ENCODE data around the gene GPR162.
A peak's percentile ranks its signal among the peaks of the same experiment; 100 is the strongest.

The GPR162 gene

GRCh38 chr12:6855322-6855721 is 33.7 kb downstream of the GPR162 start:
- no peaks in the 10 kb centered on the region for H3K27me3 ChIP-seq (ENCODE audit: control insufficient read depth in 1 of 2, insufficient read depth in 1 of 2, low read length in 2 of 2)
- no peak overlapping the region for H3K14ac ChIP-seq (ENCODE audit: low read length in 2 of 2)
- no peak overlapping the region for H2AFZ ChIP-seq (ENCODE audit: low read depth, low read length)
- no peaks in the 10 kb centered on the region for H3K9me3 ChIP-seq (ENCODE audit: control insufficient read depth, low read length)
- H3K36me3 ChIP-seq (ENCODE audit: control insufficient read depth in 1 of 2, insufficient read depth in 2 of 2, low read depth in 1 of 2, low read length in 2 of 2) = peaks cover 55 to 57% of the 10 kb centered on the region in 2 experiments
- no peak overlapping the region for H3K18ac ChIP-seq (ENCODE audit: low read depth in 1 of 2, low read length in 2 of 2)
- peaks cover 37% of the 10 kb centered on the region for H3K79me1 ChIP-seq (replicated peaks; ENCODE audit: low read length, poor library complexity, severe bottlenecking)
- no peak for DNase-seq
- H4K91ac ChIP-seq (ENCODE audit: low read length) = no peak overlapping the region
- H3K4ac ChIP-seq (ENCODE audit: low read depth in 1 of 2, low read length in 2 of 2) = no peak overlapping the region
- peaks cover 13% of the 10 kb centered on the region for H3K4me1 ChIP-seq (ENCODE audit: control insufficient read depth, insufficient read depth, low read depth, low read length)
- no peak overlapping the region for H3K4me2 ChIP-seq (ENCODE audit: low read length, poor library complexity, severe bottlenecking)
- no peak overlapping the region for H3K27ac ChIP-seq (ENCODE audit: low read length, poor library complexity, severe bottlenecking)
- H2BK12ac ChIP-seq (ENCODE audit: low read length in 2 of 2) = no peak overlapping the region
- H2BK5ac ChIP-seq (ENCODE audit: low read depth, low read length, poor library complexity, severe bottlenecking) = no peak overlapping the region
- no peak overlapping the region for H4K8ac ChIP-seq (ENCODE audit: low read length)
- no peak overlapping the region for H3K4me3 ChIP-seq (ENCODE audit: insufficient read depth in 1 of 2, low read depth in 1 of 2, low read length in 2 of 2)
- H3K9ac ChIP-seq (ENCODE audit: low read length) = peak overlapping the region; percentile 94
- no peak overlapping the region for H2BK120ac ChIP-seq (ENCODE audit: low read depth, low read length)
- H3K23ac ChIP-seq (ENCODE audit: low read length in 2 of 2) = no peak overlapping the region
- 95% methylated on average over 14 of the region's 14 CpGs for WGBS
- no peak overlapping the region for H2AK5ac ChIP-seq (ENCODE audit: low read length, severe bottlenecking)
- H2BK15ac ChIP-seq (ENCODE audit: low read depth, poor library complexity, severe bottlenecking) = no peak overlapping the region

DNA sequence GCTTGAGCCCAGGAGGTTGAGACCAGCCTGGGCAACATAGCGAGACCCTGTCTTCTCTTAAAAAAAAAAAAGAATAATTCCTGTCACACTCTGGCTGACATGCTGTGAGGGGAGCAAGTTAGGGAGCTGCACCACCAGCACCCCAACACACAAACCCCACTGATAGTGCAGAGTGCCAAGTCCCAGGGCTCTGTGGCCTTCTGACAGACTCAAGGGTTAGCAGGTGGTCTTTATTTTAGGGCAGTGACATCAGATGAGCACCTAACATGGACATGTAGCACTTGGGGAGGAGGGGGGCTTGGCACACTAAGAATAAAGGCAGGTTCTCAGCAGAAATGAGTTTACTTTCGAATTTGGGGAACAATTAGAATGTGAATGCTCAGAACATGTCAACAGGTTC is 37.2 kb downstream of the GPR162 start:
- H3K4me1 ChIP-seq (ENCODE audit: control insufficient read depth, insufficient read depth, low read depth, low read length) = peaks cover 4% of the 10 kb centered on the region
- H3K9ac ChIP-seq (ENCODE audit: low read length) = no peak overlapping the region
- no peak overlapping the region for H2BK15ac ChIP-seq (ENCODE audit: low read depth, poor library complexity, severe bottlenecking)
- no peak overlapping the region for H3K18ac ChIP-seq (ENCODE audit: low read depth in 1 of 2, low read length in 2 of 2)
- no peak overlapping the region for H3K4me3 ChIP-seq (ENCODE audit: insufficient read depth in 1 of 2, low read depth in 1 of 2, low read length in 2 of 2)
- no peak overlapping the region for H4K8ac ChIP-seq (ENCODE audit: low read length)
- no peak overlapping the region for H2AFZ ChIP-seq (ENCODE audit: low read depth, low read length)
- DNase-seq = no peak
- no peak overlapping the region for H2BK12ac ChIP-seq (ENCODE audit: low read length in 2 of 2)
- no peak overlapping the region for H2BK120ac ChIP-seq (ENCODE audit: low read depth, low read length)
- H3K27me3 ChIP-seq (ENCODE audit: control insufficient read depth in 1 of 2, insufficient read depth in 1 of 2, low read length in 2 of 2) = no peaks in the 10 kb centered on the region
- H3K9me3 ChIP-seq (ENCODE audit: control insufficient read depth, low read length) = no peaks in the 10 kb centered on the region
- H2AK5ac ChIP-seq (ENCODE audit: low read length, severe bottlenecking) = no peak overlapping the region
- no peak overlapping the region for H3K4me2 ChIP-seq (ENCODE audit: low read length, poor library complexity, severe bottlenecking)
- no peak overlapping the region for H3K27ac ChIP-seq (ENCODE audit: low read length, poor library complexity, severe bottlenecking)
- WGBS = 96% methylated on average over 2 of the region's 2 CpGs
- no peak overlapping the region for H3K14ac ChIP-seq (ENCODE audit: low read length in 2 of 2)
- no peak overlapping the region for H3K23ac ChIP-seq (ENCODE audit: low read length in 2 of 2)
- H4K91ac ChIP-seq (ENCODE audit: low read length) = no peak overlapping the region
- no peak overlapping the region for H3K4ac ChIP-seq (ENCODE audit: low read depth in 1 of 2, low read length in 2 of 2)
- peaks cover 88 to 89% of the 10 kb centered on the region in 2 experiments for H3K36me3 ChIP-seq (ENCODE audit: control insufficient read depth in 1 of 2, insufficient read depth in 2 of 2, low read depth in 1 of 2, low read length in 2 of 2)
- H2BK5ac ChIP-seq (ENCODE audit: low read depth, low read length, poor library complexity, severe bottlenecking) = no peak overlapping the region
- H3K79me1 ChIP-seq (replicated peaks; ENCODE audit: low read length, poor library complexity, severe bottlenecking) = peaks cover 41% of the 10 kb centered on the region

- H3K36me3 ChIP-seq (ENCODE audit: control insufficient read depth in 1 of 2, insufficient read depth in 2 of 2, low read depth in 1 of 2, low read length in 2 of 2) = peaks cover 95 to 98% of the 10 kb centered on the region in 2 experiments
- H3K9ac ChIP-seq (ENCODE audit: low read length) = no peak overlapping the region
- H3K79me1 ChIP-seq (replicated peaks; ENCODE audit: low read length, poor library complexity, severe bottlenecking) = peaks cover 39% of the 10 kb centered on the region
- H3K4me3 ChIP-seq (ENCODE audit: insufficient read depth in 1 of 2, low read depth in 1 of 2, low read length in 2 of 2) = no peak overlapping the region
- no peak overlapping the region for H3K14ac ChIP-seq (ENCODE audit: low read length in 2 of 2)
- H3K4ac ChIP-seq (ENCODE audit: low read depth in 1 of 2, low read length in 2 of 2) = no peak overlapping the region
- no peak overlapping the region for H2AK5ac ChIP-seq (ENCODE audit: low read length, severe bottlenecking)
- no peak overlapping the region for H2BK12ac ChIP-seq (ENCODE audit: low read length in 2 of 2)
- no peak overlapping the region for H4K91ac ChIP-seq (ENCODE audit: low read length)
- H2AFZ ChIP-seq (ENCODE audit: low read depth, low read length) = no peak overlapping the region
- no peak overlapping the region for H2BK120ac ChIP-seq (ENCODE audit: low read depth, low read length)
- H3K4me1 ChIP-seq (ENCODE audit: control insufficient read depth, insufficient read depth, low read depth, low read length) = no peaks in the 10 kb centered on the region
- H3K9me3 ChIP-seq (ENCODE audit: control insufficient read depth, low read length) = no peaks in the 10 kb centered on the region
- no peak overlapping the region for H3K27ac ChIP-seq (ENCODE audit: low read length, poor library complexity, severe bottlenecking)
- no peak for DNase-seq
- H3K23ac ChIP-seq (ENCODE audit: low read length in 2 of 2) = no peak overlapping the region
- no peak overlapping the region for H2BK15ac ChIP-seq (ENCODE audit: low read depth, poor library complexity, severe bottlenecking)
- H4K8ac ChIP-seq (ENCODE audit: low read length) = no peak overlapping the region
- H2BK5ac ChIP-seq (ENCODE audit: low read depth, low read length, poor library complexity, severe bottlenecking) = no peak overlapping the region
- 91% methylated on average over 9 of the region's 9 CpGs for WGBS
- no peak overlapping the region for H3K18ac ChIP-seq (ENCODE audit: low read depth in 1 of 2, low read length in 2 of 2)
- no peaks in the 10 kb centered on the region for H3K27me3 ChIP-seq (ENCODE audit: control insufficient read depth in 1 of 2, insufficient read depth in 1 of 2, low read length in 2 of 2)
- no peak overlapping the region for H3K4me2 ChIP-seq (ENCODE audit: low read length, poor library complexity, severe bottlenecking)
These were observed 38.5 kb downstream of the GPR162 start for GRCh38 chr12:6860116-6860515.

GRCh38 chr12:6860942-6861341 is 39.3 kb downstream of the GPR162 start:
- Histone ChIP-seq H3K14ac (ENCODE audit: low read length in 2 of 2) (no peak overlapping the region), H2AK5ac (ENCODE audit: low read length, severe bottlenecking) (no peak overlapping the region), H3K4me2 (ENCODE audit: low read length, poor library complexity, severe bottlenecking) (no peak overlapping the region), H3K27ac (ENCODE audit: low read length, poor library complexity, severe bottlenecking) (no peak overlapping the region), H2BK12ac (ENCODE audit: low read length in 2 of 2) (no peak overlapping the region), H2AFZ (ENCODE audit: low read depth, low read length) (no peak overlapping the region), H3K79me1 (replicated peaks; ENCODE audit: low read length, poor library complexity, severe bottlenecking) (peaks cover 31% of the 10 kb centered on the region), H3K36me3 (ENCODE audit: control insufficient read depth in 1 of 2, insufficient read depth in 2 of 2, low read depth in 1 of 2, low read length in 2 of 2) (peaks cover 95 to 98% of the 10 kb centered on the region in 2 experiments), H2BK15ac (ENCODE audit: low read depth, poor library complexity, severe bottlenecking) (no peak overlapping the region), H2BK5ac (ENCODE audit: low read depth, low read length, poor library complexity, severe bottlenecking) (no peak overlapping the region), H3K4me3 (ENCODE audit: insufficient read depth in 1 of 2, low read depth in 1 of 2, low read length in 2 of 2) (no peak overlapping the region), H3K9me3 (ENCODE audit: control insufficient read depth, low read length) (no peaks in the 10 kb centered on the region), H4K8ac (ENCODE audit: low read length) (no peak overlapping the region), H3K18ac (ENCODE audit: low read depth in 1 of 2, low read length in 2 of 2) (no peak overlapping the region), H3K9ac (ENCODE audit: low read length) (no peak overlapping the region), H2BK120ac (ENCODE audit: low read depth, low read length) (no peak overlapping the region), H3K23ac (ENCODE audit: low read length in 2 of 2) (no peak overlapping the region), H3K4ac (ENCODE audit: low read depth in 1 of 2, low read length in 2 of 2) (no peak overlapping the region), H4K91ac (ENCODE audit: low read length) (no peak overlapping the region), H3K27me3 (ENCODE audit: control insufficient read depth in 1 of 2, insufficient read depth in 1 of 2, low read length in 2 of 2) (no peaks in the 10 kb centered on the region), H3K4me1 (ENCODE audit: control insufficient read depth, insufficient read depth, low read depth, low read length) (no peaks in the 10 kb centered on the region)
- no peak for DNase-seq
- 95% methylated on average over 7 of the region's 7 CpGs for WGBS
